Measurements from ENCODE around the gene SAMD15. TPM values are rescaled to one million over a fixed set of nuclear protein-coding genes. Genes with fewer than 3 reads are reported as not detected.

Gene SAMD15
- total and polyA plus RNA-seq, 2 donors (not counting 1 experiment from before 2014, with no cell fraction given), result 0.03 to 0.96 TPM

GRCh38 chr14:77436042-77436441 lies 58.9 kb downstream of the SAMD15 start:
- DNase-seq, result no peak
- no peak overlapping the region for H3K4me3 ChIP-seq (ENCODE audit: control extremely low read depth in 1 of 5, extremely low read depth in 1 of 5, insufficient read depth in 1 of 5, low read depth in 2 of 5, low read length in 4 of 5)
- no peak overlapping the region for H3K27ac ChIP-seq (ENCODE audit: low read length in 2 of 2)
- WGBS (ENCODE audit: insufficient coverage), result no CpG with 5 or more reads among the region's 3 CpGs
- Mint-ChIP-seq H3K4me1 (no peaks in the 10 kb centered on the region), H3K4me3 (no peak overlapping the region), H3K9me3 (ENCODE audit: insufficient read depth) (no peaks in the 10 kb centered on the region), H3K27me3 (no peaks in the 10 kb centered on the region), H3K27ac (no peak overlapping the region)
- intact Hi-C loops (cut with micrococcal nuclease), result no loop called here
- no peak for ATAC-seq (ENCODE audit: low read depth)
- H4K20me1 ChIP-seq (ENCODE audit: control insufficient read depth, insufficient read depth, low read length, poor library complexity, severe bottlenecking), result no peaks in the 10 kb centered on the region
- peaks cover 0 to 56% of the 10 kb centered on the region in 2 experiments for H3K36me3 ChIP-seq (replicated peaks in 1 of 2; ENCODE audit: control extremely low read depth in 1 of 2, control insufficient read depth in 1 of 2, extremely low read depth in 1 of 2, insufficient read depth in 2 of 2, low read length in 1 of 2)
- H2AFZ ChIP-seq (ENCODE audit: insufficient read depth, low read depth, low read length, poor library complexity, severe bottlenecking), result no peak overlapping the region
- no peak overlapping the region for H3K4me2 ChIP-seq (replicated peaks; ENCODE audit: low read depth, low read length, poor library complexity, severe bottlenecking)
- no peaks in the 10 kb centered on the region for H3K79me2 ChIP-seq (ENCODE audit: control insufficient read depth, insufficient read depth, low read length)
- H3K9me3 ChIP-seq (ENCODE audit: control extremely low read depth in 1 of 3, control insufficient read depth in 2 of 3, insufficient read depth in 1 of 3, low read length in 2 of 3), result no peaks in the 10 kb centered on the region
- H3K27me3 ChIP-seq (replicated peaks in 1 of 4; ENCODE audit: control extremely low read depth in 1 of 4, control insufficient read depth in 3 of 4, insufficient read depth in 4 of 4, low read length in 3 of 4), result no peaks in the 10 kb centered on the region
- no peaks in the 10 kb centered on the region for H3K4me1 ChIP-seq (ENCODE audit: control insufficient read depth in 2 of 2, insufficient read depth in 2 of 2, low read length in 2 of 2)
- no peak overlapping the region for H3K9ac ChIP-seq (ENCODE audit: low read length)
- ChIA-PET CTCF (no interaction called here), POLR2A (no interaction called here)
- TF ChIP-seq CTCF (IDR thresholded peaks at IDR 0.05) (no peak), EZH2 (IDR thresholded peaks at IDR 0.05; ENCODE audit: borderline replicate concordance, insufficient read depth, low read depth, low read length, poor library complexity, severe bottlenecking) (no peak)

- H3K9ac ChIP-seq (ENCODE audit: low read length), result no peak overlapping the region
- Mint-ChIP-seq H3K27me3 (no peaks in the 10 kb centered on the region), H3K4me3 (no peak overlapping the region), H3K27ac (no peak overlapping the region), H3K9me3 (ENCODE audit: insufficient read depth) (no peaks in the 10 kb centered on the region), H3K4me1 (no peaks in the 10 kb centered on the region)
- no peak for TF ChIP-seq CTCF (IDR thresholded peaks at IDR 0.05)
- no peak for TF ChIP-seq EZH2 (IDR thresholded peaks at IDR 0.05; ENCODE audit: borderline replicate concordance, insufficient read depth, low read depth, low read length, poor library complexity, severe bottlenecking)
- ChIA-PET POLR2A (no interaction called here), CTCF (interaction anchor here (1.1 kb wide), 1 partner anchor 286 kb away, joined by 3 read pairs; no protein-coding TSS in a partner anchor)
- H3K4me2 ChIP-seq (replicated peaks; ENCODE audit: low read depth, low read length, poor library complexity, severe bottlenecking), result no peak overlapping the region
- no CpG with 5 or more reads among the region's 1 CpG for WGBS (ENCODE audit: insufficient coverage)
- peaks cover 0 to 59% of the 10 kb centered on the region in 2 experiments for H3K36me3 ChIP-seq (replicated peaks in 1 of 2; ENCODE audit: control extremely low read depth in 1 of 2, control insufficient read depth in 1 of 2, extremely low read depth in 1 of 2, insufficient read depth in 2 of 2, low read length in 1 of 2)
- H3K4me1 ChIP-seq (ENCODE audit: control insufficient read depth in 2 of 2, insufficient read depth in 2 of 2, low read length in 2 of 2), result no peaks in the 10 kb centered on the region
- no peaks in the 10 kb centered on the region for H3K9me3 ChIP-seq (ENCODE audit: control extremely low read depth in 1 of 3, control insufficient read depth in 2 of 3, insufficient read depth in 1 of 3, low read length in 2 of 3)
- no peaks in the 10 kb centered on the region for H3K27me3 ChIP-seq (replicated peaks in 1 of 4; ENCODE audit: control extremely low read depth in 1 of 4, control insufficient read depth in 3 of 4, insufficient read depth in 4 of 4, low read length in 3 of 4)
- intact Hi-C loops (cut with micrococcal nuclease), result no loop called here
- ATAC-seq (ENCODE audit: low read depth) (no peak), DNase-seq (no peak)
- H2AFZ ChIP-seq (ENCODE audit: insufficient read depth, low read depth, low read length, poor library complexity, severe bottlenecking), result no peak overlapping the region
- H4K20me1 ChIP-seq (ENCODE audit: control insufficient read depth, insufficient read depth, low read length, poor library complexity, severe bottlenecking), result no peaks in the 10 kb centered on the region
- H3K79me2 ChIP-seq (ENCODE audit: control insufficient read depth, insufficient read depth, low read length), result no peaks in the 10 kb centered on the region
- H3K4me3 ChIP-seq (ENCODE audit: control extremely low read depth in 1 of 5, extremely low read depth in 1 of 5, insufficient read depth in 1 of 5, low read depth in 2 of 5, low read length in 4 of 5), result no peak overlapping the region
- H3K27ac ChIP-seq (ENCODE audit: low read length in 2 of 2), result no peak overlapping the region
Measured at GRCh38 chr14:77438596-77438995, 61.4 kb downstream of the SAMD15 start.

Measured in B cell (primary cell).